OCI-M2 (cell line): ENCODE results near the gene C12orf57.

Experiments used
- DNase-seq: peaks from one replicate; lab custom pipeline; 2025; ENCODE audit not compliant: unreplicated experiment; lab: John Stamatoyannopoulos, UW

C12orf57 gene

DNA sequence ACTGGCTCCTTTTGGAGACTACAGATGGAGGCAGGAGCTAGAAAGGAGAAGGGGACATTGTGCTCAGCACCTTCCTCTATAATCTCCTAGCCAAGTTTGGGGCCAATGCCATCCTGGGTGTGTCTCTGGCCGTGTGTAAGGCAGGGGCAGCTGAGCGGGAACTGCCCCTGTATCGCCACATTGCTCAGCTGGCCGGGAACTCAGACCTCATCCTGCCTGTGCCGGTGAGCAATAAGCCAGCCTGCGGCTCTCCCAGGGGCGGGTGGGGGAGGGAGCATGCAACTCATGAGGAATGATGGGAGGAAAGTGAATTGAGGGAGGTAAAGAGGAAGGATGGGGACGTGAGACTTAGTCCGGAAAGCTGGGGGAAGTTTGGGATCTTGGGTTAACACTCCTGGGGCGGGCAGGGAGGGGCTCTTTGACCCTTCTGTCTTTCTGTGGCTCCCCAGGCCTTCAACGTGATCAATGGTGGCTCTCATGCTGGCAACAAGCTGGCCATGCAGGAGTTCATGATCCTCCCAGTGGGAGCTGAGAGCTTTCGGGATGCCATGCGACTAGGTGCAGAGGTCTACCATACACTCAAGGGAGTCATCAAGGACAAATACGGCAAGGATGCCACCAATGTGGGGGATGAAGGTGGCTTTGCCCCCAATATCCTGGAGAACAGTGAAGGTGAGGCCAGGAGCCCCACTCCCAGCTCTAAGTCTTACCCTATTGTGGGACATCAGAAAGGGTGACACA, 26.2 kb upstream of the C12orf57 start:
- no peak for DNase-seq

DNA sequence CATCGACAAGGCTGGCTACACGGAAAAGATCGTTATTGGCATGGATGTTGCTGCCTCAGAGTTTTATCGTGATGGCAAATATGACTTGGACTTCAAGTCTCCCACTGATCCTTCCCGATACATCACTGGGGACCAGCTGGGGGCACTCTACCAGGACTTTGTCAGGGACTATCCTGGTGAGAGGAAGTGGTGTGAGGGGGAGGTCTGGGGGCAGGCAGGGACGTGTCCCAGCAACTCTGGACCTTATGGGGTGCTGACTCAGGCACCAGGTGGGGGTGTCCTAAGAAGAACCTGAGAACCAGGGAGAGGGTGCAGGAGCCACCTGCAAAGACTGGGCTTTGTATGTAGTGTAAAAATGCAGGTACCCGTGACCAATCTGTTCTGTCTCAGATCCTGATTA, 24.2 kb upstream of the C12orf57 start:
- no peak for DNase-seq

DNA sequence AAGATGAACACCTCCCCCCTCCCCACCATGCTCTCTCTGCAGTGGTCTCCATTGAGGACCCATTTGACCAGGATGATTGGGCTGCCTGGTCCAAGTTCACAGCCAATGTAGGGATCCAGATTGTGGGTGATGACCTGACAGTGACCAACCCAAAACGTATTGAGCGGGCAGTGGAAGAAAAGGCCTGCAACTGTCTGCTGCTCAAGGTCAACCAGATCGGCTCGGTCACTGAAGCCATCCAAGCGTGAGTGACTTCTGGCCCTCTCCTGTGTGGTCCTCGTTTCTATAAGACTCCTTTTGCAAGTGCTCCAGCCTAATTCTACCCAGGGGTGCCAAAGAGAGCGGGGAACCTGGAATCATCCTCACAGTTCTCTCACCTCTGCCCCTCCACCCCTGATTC, 22.3 kb upstream of the C12orf57 start:
- DNase-seq = no peak

DNA sequence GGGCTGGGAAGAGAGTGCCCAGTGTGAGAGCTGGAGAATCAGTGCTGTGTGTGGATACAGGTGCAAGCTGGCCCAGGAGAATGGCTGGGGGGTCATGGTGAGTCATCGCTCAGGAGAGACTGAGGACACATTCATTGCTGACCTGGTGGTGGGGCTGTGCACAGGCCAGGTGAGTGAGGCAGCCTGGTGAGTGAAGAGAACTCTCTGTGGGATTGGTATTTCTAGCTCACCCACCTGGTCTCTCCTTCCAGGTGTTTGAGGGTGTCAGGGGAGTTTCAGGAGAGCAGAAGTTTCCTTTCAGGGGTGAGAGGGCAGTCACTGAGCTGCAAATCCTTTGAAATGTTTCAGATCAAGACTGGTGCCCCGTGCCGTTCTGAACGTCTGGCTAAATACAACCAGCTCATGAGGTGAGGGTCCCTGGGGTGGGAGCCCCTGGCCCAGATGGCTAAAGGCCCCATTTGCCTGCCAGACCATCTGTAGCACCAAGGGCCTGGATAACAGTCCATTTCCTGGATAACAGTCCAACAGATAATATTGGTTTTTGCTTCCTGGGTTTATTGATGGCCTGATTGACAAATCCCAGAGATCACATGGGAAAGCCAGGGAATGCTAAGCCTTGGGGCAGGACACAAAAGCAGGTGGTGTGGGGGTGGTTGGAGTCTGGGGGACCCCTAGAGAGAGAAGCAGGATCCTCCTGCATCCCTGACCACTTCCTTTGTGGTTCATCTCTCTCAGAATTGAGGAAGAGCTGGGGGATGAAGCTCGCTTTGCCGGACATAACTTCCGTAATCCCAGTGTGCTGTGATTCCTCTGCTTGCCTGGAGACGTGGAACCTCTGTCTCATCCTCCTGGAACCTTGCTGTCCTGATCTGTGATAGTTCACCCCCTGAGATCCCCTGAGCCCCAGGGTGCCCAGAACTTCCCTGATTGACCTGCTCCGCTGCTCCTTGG, 21.6 kb upstream of the C12orf57 start:
- no peak for DNase-seq

DNA sequence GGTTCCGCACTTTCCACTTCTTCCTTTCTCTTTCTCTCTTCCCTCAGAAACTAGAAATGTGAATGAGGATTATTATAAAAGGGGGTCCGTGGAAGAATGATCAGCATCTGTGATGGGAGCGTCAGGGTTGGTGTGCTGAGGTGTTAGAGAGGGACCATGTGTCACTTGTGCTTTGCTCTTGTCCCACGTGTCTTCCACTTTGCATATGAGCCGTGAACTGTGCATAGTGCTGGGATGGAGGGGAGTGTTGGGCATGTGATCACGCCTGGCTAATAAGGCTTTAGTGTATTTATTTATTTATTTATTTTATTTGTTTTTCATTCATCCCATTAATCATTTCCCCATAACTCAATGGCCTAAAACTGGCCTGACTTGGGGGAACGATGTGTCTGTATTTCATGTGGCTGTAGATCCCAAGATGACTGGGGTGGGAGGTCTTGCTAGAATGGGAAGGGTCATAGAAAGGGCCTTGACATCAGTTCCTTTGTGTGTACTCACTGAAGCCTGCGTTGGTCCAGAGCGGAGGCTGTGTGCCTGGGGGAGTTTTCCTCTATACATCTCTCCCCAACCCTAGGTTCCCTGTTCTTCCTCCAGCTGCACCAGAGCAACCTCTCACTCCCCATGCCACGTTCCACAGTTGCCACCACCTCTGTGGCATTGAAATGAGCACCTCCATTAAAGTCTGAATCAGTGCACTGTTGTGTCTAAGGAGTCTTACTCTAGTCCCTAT, 20.7 kb upstream of the C12orf57 start:
- DNase-seq = no peak

DNA sequence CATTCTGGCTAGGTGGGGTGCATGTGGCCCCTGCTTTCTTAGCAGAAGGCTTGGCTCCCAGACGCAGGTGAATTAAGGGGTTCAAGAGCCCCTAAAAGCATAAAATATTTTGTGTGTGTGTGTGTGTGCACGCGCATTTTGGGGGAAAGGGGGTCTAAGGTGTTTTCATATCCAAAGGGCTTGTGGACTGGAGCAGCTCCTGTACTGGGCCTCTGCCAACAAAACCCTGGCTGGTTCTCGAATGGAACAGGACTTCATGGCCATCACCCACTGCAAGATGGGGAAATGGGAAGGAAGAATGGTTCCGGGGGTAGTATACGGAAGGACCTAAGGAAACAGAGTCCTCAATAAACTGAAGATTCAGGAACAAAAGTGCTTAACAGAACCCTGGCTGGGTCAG, 20.0 kb upstream of the C12orf57 start:
- no peak for DNase-seq

DNA sequence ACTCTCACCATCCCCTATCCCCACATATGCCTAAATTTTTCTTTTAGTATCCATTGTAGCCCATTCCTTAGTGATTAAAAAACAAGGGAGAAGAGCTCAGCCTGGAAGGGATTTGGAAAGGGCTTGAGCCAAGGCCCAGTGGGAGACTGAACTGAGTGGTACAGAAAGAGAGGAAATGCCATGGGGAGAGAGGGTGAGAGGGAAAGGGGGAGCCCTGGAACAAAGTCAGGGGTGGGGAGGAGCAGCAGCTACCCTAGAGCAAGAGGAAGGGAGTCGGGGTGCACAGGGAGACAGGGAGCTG, 18.6 kb upstream of the C12orf57 start:
- DNase-seq = no peak

DNA sequence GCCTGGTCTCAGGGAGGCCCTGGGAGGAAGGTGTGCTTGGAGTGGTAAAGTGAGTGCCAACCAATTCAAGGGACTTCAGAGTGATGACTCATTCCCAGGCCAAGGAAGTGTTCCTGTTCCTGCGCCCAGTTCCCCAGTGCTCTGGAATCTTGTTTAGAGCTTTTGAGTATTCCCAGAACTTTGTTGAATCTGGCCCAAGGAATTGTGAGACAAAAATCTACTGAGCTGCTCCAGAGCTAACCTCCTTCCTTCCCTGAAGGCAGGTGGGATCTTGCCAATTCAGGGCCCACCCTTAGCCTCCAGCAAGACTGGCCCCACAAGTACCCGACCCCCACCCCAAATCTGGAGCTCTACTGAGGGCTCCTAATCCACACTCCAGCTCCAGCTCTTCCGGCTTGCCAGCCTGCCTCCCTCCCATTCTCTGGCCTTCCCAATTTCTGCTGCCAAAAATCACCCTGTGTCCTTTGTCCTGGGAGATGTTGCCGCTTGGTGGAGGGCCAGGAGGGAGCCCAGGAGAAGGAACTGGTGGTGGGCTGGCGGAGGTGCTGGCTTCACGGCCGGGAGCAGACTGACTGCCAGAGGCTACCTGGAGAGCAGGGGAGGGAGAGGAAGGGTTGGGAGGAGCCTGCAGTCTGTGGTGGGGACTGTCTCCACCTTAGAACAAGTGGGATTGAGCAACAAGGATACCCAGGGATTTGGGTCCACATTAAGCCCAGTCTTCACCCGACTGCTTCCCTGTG, 18.1 kb upstream of the C12orf57 start:
- no peak for DNase-seq

DNA sequence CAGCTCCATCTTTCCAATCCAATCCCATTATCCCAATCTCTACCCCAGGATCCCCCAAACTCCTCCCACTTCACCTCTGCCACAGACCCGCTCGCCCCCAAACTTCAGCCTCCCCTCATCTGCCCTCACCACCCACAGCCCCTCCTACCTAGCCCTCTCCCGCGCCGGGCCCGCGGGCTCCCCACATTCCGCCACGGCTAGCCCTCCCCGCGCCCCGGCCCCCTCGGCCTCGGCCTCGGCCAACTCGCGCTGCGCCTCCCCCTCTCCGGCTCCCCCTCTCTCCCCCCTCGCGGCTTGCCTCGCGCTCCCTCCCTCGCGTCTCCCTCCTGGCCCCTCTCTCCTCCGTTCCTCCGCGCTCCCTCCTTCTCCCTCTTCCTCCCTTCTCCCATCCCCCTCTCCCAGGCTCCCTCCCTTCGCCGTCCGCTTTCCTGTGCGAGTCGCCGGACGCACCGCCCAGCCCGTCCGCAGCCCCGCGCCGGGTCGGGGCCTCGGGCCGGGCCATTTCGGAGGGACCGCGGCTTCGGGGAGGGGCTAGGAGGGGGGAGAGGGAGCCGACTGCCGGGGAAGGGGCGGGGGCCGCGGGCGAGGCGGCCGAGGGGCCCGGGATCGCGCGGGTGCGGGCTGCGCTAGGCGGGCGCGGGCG, 16.3 kb upstream of the C12orf57 start, which contains the start of gene ATN1:
TSS of gene ATN1 (plus strand) at position 581 of the 643 bp plus-strand sequence. CDS start 6,043 bp downstream, outside the sequence.
- DNase-seq = no peak

DNA sequence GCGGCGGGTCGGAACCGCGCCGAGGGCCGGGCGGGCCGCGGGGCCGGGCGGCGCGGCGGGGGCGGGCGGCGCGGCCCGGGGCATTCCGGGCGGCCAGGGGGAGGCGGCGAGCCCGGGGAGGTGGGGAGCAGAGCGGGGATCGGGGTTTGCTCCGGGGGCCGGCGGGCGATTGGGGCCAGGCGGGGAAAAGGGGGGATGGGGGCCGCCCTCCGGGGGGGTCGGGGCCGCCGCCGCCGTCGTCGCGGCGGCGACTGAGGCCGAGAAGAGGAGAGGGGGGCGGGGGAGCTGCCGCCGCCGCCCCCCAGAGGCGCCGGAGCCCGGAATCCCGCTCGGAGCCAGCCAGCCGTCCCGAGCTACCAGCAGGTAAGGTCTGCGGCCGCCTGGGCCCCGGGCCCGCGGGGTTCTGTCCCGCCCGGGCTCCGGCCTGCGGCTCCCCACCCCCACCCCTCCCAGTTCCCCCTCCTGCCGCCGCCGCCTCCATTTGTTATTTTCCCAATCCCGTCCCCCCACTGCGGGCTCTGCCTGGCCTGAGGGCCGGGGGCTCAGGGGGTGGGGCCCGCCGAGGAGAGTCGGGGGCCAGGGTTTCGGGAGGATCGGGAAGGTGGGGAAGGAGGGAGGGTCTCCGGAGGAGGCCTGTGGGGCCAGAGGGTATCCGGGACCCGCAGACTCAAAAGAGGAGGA, 15.7 kb upstream of the C12orf57 start:
- DNase-seq = no peak

DNA sequence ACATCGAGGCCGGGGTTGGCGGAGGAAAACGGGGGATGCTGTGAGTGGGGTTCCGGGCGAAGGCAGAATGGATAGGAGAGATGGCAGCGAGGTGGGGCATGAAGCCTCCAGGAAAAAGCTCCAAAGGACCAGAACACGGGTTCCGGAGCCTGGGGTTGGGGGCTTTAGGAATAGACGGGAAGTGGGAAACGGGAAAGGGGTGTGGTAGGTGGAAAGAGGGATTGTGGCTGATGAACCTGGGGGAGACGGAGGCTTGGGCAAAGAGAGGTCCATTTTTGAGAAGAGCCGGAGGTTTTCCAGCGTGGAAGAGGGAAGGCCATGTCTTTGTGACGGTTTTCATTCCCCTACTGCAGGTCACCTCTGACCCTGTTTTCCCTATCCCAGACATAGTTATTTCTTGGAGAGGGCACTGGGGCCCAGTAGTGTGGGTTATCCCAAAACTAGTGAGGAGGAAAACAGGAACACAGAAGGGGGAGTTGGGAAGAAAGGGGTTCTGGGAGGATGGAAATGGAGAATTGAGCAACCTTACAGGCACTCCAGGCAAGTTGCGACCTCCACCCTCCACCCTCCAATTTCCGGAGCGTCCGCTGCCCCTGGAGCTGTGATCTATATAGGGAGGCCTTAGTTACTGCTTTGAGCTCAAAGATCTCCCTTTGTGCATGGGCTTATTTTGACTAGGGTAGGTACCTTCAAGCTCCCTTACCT, 15.0 kb upstream of the C12orf57 start:
- DNase-seq = no peak

DNA sequence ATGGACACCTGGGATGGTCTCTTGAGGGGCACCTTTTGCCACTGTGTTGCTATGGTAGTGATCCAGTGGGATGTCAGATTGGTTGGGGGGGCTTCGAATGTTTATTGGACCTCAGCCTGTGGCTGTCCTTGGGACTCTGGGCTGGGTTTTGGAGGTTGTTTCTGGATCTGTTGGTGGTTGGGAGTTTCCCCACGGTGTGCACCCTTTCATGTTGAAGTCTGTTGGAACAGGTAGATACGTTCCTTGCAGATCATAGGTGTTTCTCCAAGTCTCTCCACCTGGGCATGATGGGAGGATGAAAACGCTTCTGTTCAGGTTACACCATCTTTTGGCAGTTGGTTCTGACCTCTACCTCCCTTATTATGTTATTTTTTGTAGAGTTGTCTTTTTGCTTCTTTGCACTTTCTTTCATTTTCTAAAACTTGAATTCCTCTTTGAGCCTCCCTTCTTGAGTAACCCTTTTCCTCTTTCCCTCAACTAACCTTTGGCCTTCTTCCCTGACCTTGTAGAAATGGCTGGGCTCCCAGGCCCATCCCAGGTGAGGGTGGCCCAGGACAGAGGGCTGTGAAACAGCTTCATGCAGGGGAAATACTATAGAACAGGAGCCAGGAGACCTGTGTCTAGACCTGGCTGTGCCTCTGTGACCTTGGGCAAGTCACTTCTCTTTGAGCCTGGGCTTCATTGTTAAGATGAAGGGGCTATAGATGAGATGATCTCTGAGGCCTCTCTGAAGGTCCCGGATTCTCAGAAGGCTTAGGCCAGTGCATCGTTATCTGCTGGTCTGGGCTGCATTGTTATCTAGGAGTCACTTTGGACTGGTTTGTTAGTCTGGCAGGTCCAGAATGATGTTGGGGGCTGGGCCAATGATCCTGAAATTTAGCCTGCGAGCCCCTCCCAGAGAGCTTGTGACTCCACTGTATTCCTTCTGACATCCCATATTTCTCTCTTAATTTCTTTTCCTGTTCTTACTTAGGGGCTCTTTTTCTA, 14.1 kb upstream of the C12orf57 start:
- DNase-seq = no peak

DNA sequence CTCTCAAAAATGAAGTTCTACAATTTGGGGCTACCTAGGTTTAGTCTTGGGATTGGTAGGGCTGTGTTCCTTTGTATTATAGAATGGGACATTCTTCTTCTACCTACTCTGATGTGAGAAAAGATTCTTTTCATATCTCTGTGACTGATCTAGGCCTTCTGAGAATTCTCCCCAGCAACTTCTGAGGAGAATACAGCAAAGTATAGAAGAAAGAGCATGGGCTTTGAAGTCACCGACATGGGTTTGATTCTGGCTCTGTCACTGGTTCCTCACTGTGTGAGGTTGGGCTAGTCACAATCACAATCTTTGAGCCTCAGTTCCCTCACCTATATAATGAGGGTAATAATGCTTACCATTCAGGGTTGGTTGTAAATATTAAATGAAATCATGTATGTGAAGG, 11.1 kb upstream of the C12orf57 start:
- no peak for DNase-seq

DNA sequence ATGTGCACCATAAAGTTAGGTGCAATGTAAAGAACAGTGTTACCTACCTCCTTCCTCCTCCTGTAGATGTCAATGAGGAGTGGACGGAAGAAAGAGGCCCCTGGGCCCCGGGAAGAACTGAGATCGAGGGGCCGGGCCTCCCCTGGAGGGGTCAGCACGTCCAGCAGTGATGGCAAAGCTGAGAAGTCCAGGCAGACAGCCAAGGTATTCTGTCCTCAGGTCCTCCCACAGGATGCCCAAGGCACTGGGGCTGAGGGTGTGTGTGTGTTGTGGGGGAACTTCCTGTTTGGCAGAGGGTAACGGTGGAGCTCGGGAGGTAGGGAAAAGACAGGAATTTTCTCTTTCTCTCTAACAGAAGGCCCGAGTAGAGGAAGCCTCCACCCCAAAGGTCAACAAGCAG, 9.7 kb upstream of the C12orf57 start:
- no peak for DNase-seq

DNA sequence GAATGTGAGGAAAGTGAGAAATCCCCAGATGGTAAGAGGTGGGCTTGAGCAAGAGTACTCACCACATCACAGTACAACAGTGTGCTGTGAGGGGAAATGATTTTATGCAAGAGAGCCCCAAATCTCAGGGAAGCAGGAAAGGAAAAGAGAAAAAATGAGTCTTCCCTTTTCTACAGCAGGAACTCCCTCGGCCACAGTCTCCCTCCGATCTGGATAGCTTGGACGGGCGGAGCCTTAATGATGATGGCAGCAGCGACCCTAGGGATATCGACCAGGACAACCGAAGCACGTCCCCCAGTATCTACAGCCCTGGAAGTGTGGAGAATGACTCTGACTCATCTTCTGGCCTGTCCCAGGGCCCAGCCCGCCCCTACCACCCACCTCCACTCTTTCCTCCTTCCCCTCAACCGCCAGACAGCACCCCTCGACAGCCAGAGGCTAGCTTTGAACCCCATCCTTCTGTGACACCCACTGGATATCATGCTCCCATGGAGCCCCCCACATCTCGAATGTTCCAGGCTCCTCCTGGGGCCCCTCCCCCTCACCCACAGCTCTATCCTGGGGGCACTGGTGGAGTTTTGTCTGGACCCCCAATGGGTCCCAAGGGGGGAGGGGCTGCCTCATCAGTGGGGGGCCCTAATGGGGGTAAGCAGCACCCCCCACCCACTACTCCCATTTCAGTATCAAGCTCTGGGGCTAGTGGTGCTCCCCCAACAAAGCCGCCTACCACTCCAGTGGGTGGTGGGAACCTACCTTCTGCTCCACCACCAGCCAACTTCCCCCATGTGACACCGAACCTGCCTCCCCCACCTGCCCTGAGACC, 8.2 kb upstream of the C12orf57 start:
- no peak for DNase-seq

DNA sequence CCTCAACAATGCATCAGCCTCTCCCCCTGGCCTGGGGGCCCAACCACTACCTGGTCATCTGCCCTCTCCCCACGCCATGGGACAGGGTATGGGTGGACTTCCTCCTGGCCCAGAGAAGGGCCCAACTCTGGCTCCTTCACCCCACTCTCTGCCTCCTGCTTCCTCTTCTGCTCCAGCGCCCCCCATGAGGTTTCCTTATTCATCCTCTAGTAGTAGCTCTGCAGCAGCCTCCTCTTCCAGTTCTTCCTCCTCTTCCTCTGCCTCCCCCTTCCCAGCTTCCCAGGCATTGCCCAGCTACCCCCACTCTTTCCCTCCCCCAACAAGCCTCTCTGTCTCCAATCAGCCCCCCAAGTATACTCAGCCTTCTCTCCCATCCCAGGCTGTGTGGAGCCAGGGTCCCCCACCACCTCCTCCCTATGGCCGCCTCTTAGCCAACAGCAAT, 7.6 kb upstream of the C12orf57 start:
- no peak for DNase-seq
